GM18909 (cell line): Measurements from ENCODE around the gene EHD2.
"Not testable (repeated sequence)": the region's sequence is repeated elsewhere in the genome, so short reads cannot be mapped to it uniquely, and the experiment has no call there.

Source experiments
- ATAC-seq: cut with Tn5 transposase; IDR thresholded peaks from one replicate; pipeline ENCODE4 v1.9.1; 2021; ENCODE audit warnings: mild to moderate bottlenecking; ENCODE audit not compliant: unreplicated experiment, poor library complexity

The EHD2 gene

GRCh38 chr19:47711652-47712242 is 1.5 kb upstream of the EHD2 start:
- ATAC-seq: no peak

DNA sequence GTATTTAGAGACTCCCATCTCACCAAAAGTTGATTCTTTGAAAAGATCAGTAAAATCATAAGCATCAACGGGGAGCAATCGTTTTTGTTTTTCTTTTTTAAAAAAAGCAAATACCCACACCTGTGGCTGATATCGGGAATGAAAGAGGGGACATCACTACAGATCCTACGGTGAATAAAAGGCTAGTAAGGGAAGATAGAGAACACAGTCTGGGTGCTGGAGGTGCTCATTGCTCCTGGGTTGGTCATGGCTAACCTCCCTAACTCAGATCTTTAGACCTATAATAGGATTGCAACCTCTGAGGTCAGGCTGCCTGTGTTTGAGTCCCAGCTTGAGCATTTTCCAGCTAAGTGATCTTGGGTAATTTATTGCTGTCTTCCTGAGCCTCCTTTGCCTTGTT is 1.1 kb downstream of the EHD2 start:
- ATAC-seq: no peak

DNA sequence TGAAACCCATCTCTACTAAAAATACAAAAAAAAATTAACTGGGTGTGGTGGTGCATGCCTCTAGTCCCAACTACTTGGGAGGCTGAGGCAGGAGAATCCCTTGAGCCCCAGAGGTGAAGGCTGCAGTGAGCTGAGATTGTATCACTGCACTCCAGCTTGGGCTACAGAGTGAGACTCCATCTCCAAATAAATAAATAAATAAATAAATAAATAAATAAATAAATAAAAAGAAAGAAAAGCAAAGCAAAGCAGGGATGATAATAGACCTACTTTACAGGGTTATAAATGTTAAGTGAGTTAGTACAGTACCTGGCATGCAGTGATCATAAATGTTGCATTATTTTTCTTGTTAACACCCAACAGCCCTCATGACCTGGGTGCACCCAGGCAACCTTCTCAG is 1.6 kb downstream of the EHD2 start:
- not testable (repeated sequence) for ATAC-seq

- no peak for ATAC-seq
Observed at GRCh38 chr19:47716270-47716937, 3.2 kb downstream of the EHD2 start.

DNA sequence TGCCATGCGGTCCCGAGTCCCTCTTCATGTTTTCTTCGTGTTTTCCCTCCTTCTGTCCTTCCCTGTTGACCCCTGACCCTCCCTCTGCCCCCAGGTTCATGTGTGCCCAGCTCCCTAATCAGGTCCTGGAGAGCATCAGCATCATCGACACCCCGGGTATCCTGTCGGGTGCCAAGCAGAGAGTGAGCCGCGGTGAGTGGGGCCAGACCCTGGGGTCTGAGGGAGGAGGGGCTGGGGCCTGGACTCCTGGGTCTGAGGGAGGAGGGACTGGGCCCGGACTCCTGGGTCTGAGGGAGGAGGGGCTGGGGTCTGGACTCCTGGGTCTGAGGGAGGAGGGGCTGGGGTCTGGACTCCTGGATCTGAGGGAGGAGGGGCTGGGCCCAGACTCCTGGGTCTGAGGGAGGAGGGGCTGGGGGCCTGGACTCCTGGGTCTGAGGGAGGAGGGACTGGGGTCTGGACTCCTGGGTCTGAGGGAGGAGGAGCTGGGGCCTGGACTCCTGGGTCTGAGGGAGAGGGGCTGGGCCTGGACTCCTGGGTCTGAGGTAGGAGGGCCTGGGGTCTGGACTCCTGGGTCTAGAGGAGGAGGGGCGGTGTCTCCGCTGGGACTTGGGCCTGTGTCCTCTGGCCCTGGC is 5.3 kb downstream of the EHD2 start:
- not testable (repeated sequence) for ATAC-seq

- ATAC-seq: no peak
Observed at GRCh38 chr19:47719047-47719859, 6.0 kb downstream of the EHD2 start.

DNA sequence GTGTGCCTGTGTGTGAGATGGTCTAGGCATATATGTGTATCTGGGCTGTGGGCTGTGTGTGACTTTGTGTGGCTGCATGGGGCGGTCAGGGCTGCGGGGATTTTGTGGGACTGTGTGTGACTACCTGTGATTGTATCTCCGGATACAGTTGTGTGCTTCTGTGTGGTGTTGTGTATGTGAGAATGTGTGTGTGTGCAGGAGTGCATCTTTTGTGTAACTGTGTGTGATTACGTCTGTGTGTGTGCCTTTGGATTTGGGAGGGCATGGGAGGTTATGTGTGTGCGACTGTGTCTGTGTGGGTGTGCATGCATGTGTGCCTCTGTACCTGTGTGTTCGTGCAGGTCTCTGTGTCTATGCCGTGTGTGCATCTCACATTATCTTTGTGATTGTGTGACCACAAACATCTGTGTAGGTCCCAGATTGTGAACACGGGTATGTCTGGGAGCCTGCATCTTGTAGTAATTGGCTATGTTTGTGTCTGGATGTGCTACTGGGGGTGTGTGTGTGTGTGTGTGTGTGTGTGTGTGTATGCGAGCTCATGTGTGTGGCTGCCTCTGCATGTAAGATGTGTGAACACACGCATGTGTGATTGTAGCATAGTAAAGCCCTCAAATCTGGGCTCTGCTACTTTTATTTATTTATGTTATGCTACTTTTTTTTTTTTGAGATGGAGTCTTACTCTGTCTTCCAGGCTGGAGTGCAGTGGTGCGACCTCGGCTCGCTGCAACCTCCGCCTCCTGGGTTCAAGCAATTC is 7.6 kb downstream of the EHD2 start:
- ATAC-seq: no peak

GRCh38 chr19:47723581-47723940 is 10.3 kb downstream of the EHD2 start:
- no peak for ATAC-seq

DNA sequence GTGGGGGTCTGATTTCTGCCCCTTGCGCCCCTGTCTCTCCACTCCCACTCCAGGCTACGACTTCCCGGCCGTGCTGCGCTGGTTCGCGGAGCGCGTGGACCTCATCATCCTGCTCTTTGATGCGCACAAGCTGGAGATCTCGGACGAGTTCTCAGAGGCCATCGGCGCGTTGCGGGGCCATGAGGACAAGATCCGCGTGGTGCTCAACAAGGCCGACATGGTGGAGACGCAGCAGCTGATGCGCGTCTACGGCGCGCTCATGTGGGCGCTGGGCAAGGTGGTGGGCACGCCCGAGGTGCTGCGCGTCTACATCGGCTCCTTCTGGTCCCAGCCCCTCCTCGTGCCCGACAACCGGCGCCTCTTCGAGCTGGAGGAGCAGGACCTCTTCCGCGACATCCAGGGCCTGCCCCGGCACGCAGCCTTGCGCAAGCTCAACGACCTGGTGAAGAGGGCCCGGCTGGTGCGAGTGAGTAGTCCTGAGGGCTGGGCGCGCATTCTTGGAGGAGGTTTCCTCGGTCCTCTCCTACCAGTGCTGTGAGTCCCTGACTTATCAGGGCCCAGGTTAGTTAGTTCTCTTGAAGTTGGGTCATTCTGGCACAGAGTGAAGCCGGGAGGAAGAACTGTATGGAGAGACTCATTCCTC is 12.7 kb downstream of the EHD2 start:
- no peak for ATAC-seq

DNA sequence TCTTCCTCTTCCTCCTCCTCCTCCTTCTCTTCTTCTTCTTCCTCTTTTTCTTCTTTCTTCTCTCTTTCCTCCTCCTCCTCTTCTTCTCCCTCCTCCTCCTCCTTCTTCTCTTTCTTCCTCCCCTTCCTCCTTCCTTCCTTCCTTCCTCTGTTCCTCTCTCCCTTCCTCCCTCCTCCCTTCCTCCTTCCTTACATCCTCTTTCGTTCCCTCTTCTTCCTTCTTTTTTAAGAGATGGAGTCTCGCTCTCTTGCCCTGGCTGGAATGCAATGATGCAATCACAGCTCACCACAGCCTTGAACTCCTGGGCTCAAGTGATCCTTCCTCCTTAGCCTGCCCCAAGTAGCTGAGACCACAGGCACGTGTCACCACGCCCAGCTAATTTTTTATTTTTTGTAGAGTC is 13.2 kb downstream of the EHD2 start:
- no peak for ATAC-seq

GRCh38 chr19:47728295-47728694 is 15.1 kb downstream of the EHD2 start:
- not testable (repeated sequence) for ATAC-seq

- no peak for ATAC-seq
Observed at GRCh38 chr19:47729468-47729798, 16.2 kb downstream of the EHD2 start.

- no peak for ATAC-seq
Observed at GRCh38 chr19:47729799-47730520, 16.7 kb downstream of the EHD2 start.

DNA sequence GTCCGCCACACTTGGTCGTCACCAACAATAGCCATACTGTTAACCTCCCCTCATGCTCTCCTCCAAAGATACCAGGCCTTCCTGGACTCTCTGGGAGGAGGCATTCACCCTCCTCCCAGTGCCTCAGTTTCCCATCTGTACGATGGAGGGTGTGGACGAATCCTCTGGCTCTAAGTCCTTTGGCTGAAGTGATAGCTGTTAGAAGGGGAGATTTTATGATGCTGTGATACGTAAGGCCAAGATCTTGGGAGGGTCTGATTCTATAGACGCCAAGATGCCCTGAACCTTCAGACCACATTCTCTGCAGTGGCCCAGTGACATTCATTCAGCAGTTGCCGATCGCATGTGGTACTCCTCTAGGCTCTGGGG is 17.3 kb downstream of the EHD2 start:
- ATAC-seq: no peak

DNA sequence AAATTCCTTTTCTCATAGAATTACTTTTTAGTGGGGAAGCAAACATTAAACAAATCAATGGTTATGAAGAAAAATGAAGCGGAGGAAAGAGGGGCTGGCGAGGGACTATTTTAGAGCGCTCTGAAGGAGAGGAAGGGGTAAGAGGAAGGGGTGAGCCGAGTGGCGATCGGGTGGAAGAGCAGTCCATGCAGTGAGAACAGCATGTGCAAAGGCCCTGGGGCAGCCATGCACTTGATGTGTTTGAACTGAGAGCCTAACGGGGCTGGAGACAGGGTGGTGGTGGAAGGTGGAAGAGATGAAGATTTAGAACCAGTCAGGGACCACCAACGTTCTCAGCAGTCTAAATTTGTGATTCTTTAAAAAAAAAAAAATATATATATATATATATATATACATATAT is 17.7 kb downstream of the EHD2 start:
- no peak for ATAC-seq

GRCh38 chr19:47735131-47735530 is 21.9 kb downstream of the EHD2 start:
- no peak for ATAC-seq

DNA sequence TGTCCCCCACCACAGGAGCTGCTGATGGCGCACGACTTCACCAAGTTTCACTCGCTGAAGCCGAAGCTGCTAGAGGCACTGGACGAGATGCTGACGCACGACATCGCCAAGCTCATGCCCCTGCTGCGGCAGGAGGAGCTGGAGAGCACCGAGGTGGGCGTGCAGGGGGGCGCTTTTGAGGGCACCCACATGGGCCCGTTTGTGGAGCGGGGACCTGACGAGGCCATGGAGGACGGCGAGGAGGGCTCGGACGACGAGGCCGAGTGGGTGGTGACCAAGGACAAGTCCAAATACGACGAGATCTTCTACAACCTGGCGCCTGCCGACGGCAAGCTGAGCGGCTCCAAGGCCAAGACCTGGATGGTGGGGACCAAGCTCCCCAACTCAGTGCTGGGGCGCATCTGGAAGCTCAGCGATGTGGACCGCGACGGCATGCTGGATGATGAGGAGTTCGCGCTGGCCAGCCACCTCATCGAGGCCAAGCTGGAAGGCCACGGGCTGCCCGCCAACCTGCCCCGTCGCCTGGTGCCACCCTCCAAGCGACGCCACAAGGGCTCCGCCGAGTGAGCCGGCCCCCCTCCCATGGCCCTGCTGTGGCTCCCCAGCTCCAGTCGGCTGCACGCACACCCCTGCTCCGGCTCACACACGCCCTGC is 27.8 kb downstream of the EHD2 start:
- no peak for ATAC-seq

DNA sequence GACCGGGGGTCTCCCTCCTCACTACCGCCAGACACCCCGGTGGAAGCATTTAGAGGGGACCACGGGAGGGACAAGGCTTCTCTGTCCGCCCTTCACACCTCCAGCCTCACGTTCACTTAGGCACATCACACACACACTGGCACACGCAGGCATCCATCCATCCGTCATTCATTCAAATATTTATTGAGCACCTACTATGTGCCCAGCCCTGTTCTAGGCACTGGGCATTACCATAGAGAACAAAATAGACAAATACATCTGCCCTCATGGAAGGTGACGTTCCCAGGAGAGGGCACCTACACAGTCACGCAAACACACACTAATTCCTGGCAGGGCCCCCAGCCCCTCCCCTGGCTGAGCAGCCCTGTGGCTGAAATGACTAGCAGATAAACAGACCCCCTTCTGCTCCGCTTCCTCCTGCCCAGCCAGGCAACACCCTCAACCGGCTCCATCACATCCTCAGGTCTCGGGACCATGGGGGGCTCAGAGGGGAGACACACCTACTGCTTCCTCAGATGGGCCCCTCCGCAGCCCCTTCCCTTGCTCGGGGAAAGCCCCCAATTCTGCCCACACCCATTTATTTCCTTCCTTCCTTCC is 28.4 kb downstream of the EHD2 start:
- no peak for ATAC-seq

DNA sequence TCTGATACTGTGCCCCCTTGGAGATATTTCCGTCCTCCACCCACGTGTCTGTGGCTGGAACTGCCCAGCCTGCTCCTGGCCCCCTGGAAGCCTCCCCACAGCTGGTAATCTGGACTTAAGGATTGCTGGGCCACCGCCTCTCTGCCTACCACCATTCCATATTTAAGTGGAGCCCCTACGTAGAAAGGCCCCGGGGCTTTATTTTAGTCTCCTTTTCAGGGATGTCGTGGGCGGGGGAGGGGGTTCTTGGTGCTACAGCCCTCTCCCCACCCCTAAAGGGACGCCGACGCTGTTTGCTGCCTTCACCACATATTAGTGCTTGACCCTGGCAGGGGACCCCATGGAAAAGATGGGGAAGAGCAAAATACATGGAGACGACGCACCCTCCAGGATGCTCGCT is 29.4 kb downstream of the EHD2 start:
- ATAC-seq: no peak
